GM03348 (cell line): ENCODE results near the gene AHCTF1.
A peak's percentile ranks its signal among the peaks of the same experiment; 100 is the strongest.

ENCODE experiments used
- DNase-seq: peaks from one replicate; pipeline ENCODE4 v3.0.0; 2012; ENCODE audit warnings: low spot score

The AHCTF1 gene

GRCh38 chr1:246798107-246798506 lies 133.6 kb downstream of the AHCTF1 start:
- DNase-seq, result no peak

GRCh38 chr1:246797597-246797996 lies 134.2 kb downstream of the AHCTF1 start:
- DNase-seq, result no peak

- DNase-seq, result no peak
Observed at GRCh38 chr1:246797157-246797556, 134.6 kb downstream of the AHCTF1 start.

- DNase-seq, result no peak
Observed at GRCh38 chr1:246795906-246796694, 135.6 kb downstream of the AHCTF1 start.

- peak; percentile 56 for DNase-seq
Observed at GRCh38 chr1:246794828-246795671, 136.7 kb downstream of the AHCTF1 start.

- DNase-seq, result peak; percentile 41
Observed at GRCh38 chr1:246794048-246794827, 137.5 kb downstream of the AHCTF1 start.

- DNase-seq, result no peak
Observed at GRCh38 chr1:246793356-246793896, 138.3 kb downstream of the AHCTF1 start.

- DNase-seq, result no peak
Observed at GRCh38 chr1:246792603-246793002, 139.1 kb downstream of the AHCTF1 start.

- DNase-seq, result no peak
Observed at GRCh38 chr1:246791303-246791918, 140.3 kb downstream of the AHCTF1 start.

- no peak for DNase-seq
Observed at GRCh38 chr1:246790833-246791232, 140.9 kb downstream of the AHCTF1 start.

- DNase-seq, result no peak
Observed at GRCh38 chr1:246790364-246790763, 141.4 kb downstream of the AHCTF1 start.

GRCh38 chr1:246789454-246790339 lies 142.1 kb downstream of the AHCTF1 start:
- DNase-seq, result no peak
